ENCODE data around the gene AASDHPPT. TPM values are rescaled to one million over a fixed set of nuclear protein-coding genes. Genes with fewer than 3 reads are reported as not detected.

Gene AASDHPPT
- total and polyA plus RNA-seq, 9 of the 15 experiments (the other 6 are each of a cell fraction or from before 2014, with no cell fraction given) = 48.7 to 115 (median 69.0) TPM

DNA sequence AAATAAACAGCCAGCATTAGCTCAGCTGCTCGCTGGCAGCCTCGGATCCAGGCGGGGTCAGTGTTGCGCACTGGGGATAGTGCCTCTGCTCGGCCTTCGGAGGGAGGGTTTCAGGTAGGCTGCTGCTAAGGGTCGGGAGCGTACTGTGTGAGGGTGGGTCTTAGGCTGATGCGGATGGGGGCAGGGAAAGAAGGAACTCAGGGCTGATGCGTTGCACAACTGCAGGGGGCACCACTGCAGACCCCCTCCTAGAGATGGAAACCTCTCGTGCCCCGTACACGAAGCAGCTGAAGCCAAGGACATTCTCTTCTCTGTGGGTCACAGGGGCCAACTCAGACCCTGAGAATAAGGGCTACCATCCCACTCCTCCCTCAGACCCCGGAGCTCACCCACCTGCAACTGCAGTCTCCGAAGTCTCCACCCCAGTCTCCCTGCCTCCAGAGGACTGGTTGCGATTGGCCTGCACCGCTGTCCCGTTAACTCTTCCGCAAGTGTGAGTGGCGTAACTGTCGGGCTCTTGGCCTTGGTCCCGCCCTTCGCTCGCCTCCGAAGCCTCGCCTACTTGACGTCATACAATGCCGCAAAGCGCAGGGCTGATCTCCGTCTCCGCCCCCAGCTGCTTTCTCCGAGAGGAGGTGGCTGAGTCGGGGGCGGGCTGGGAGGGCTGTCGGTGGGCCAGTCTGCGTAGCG lies 398 bp upstream of the AASDHPPT start, which contains the start of gene KBTBD3:
Gene KBTBD3, minus strand, starts transcription at position 429 of the 690 bp plus-strand sequence. CDS start 18,250 bp downstream, outside the sequence.
- Histone ChIP-seq H3K4me2 (ENCODE audit: insufficient read depth, low read length) (peak within 1 kb of the TSS; percentile 93), H3K79me2 (ENCODE audit: control insufficient read depth, insufficient read depth, low read length) (peaks cover 48% of the 10 kb centered on the region), H3K9me3 (replicated peaks; ENCODE audit: control insufficient read depth, insufficient read depth, low read depth, low read length) (no peaks in the 10 kb centered on the region), H3K4me1 (replicated peaks in 1 of 2; ENCODE audit: control insufficient read depth in 2 of 2, insufficient read depth in 2 of 2, low read length in 2 of 2) (peaks cover 0 to 9% of the 10 kb centered on the region in 2 experiments; a peak in 2 of 5 replicates), H3K4me3 (peak within 1 kb of the TSS; percentile 92), H3K36me3 (ENCODE audit: control insufficient read depth, insufficient read depth, low read length) (peaks cover 26% of the 10 kb centered on the region), H3K9me1 (ENCODE audit: control insufficient read depth, insufficient read depth, low read length) (no peaks in the 10 kb centered on the region), H3K27me3 (ENCODE audit: control insufficient read depth in 2 of 2, insufficient read depth in 2 of 2, low read length in 2 of 2) (no peaks in the 10 kb centered on the region), H4K20me1 (replicated peaks; ENCODE audit: control insufficient read depth, insufficient read depth, low read length) (no peaks in the 10 kb centered on the region), H3K9ac (ENCODE audit: insufficient read depth in 1 of 2, low read depth in 2 of 2, low read length in 2 of 2) (peak within 1 kb of the TSS; percentile 96 to 100), H3K27ac (ENCODE audit: extremely low read depth, low read depth, low read length) (peak within 1 kb of the TSS; percentile 98), H2AFZ (ENCODE audit: low read depth, low read length) (peak within 1 kb of the TSS; percentile 98)
- TSS peak; percentile 65 for BruUV-seq (replicated peaks)
- in situ Hi-C loops (cut with MboI) = no loop called here
- WGBS (ENCODE audit: insufficient coverage, low coverage, missing lambda C conversion rate) = under 1% methylated on average over 32 of the region's 37 CpGs
- DNase-seq (ENCODE audit: extremely low read depth in 1 of 4, low spot score in 3 of 4) = peak; percentile 89 to 99 (median 90)
- intact Hi-C loops (cut with micrococcal nuclease) = loop anchor here (1.0 to 2.0 kb wide), 3 partner anchors 54 to 1486 kb away; partner anchors contain the start of gene MSANTD4
- POLR2A ChIA-PET = interaction anchor here (0.5 to 0.8 kb wide), 3 partner anchors 8 to 1787 kb away, joined by 3 to 5 read pairs (median 3); no protein-coding TSS in a partner anchor
- peak; percentile 95 for ATAC-seq
- CTCF ChIA-PET (ENCODE audit: low intra/inter-chr PET ratio) = no interaction called here
- peak; percentile 98 for FAIRE-seq
- TF ChIP-seq POLR3A (IDR thresholded peaks at IDR 0.05; ENCODE audit: borderline replicate concordance, extremely low read depth, insufficient read depth, insufficient read length) = no peak
- TF ChIP-seq JUND (IDR thresholded peaks at IDR 0.05; ENCODE audit: borderline replicate concordance, low read depth, low read length) = peak; percentile 69
- peak; percentile 16; the same call in 2 of the 3 replicates for TF ChIP-seq JUND (tag; IDR thresholded peaks at IDR 0.05; ENCODE audit: borderline replicate concordance, low read depth, low read length)
- TF ChIP-seq SLC30A9 (CRISPR knock-in tag; IDR thresholded peaks at IDR 0.05) = no peak
- peak; percentile 44; the same call in 1 of the 2 replicates for TF ChIP-seq SOX6 (IDR thresholded peaks at IDR 0.05)
- TF ChIP-seq, protein P1, sequence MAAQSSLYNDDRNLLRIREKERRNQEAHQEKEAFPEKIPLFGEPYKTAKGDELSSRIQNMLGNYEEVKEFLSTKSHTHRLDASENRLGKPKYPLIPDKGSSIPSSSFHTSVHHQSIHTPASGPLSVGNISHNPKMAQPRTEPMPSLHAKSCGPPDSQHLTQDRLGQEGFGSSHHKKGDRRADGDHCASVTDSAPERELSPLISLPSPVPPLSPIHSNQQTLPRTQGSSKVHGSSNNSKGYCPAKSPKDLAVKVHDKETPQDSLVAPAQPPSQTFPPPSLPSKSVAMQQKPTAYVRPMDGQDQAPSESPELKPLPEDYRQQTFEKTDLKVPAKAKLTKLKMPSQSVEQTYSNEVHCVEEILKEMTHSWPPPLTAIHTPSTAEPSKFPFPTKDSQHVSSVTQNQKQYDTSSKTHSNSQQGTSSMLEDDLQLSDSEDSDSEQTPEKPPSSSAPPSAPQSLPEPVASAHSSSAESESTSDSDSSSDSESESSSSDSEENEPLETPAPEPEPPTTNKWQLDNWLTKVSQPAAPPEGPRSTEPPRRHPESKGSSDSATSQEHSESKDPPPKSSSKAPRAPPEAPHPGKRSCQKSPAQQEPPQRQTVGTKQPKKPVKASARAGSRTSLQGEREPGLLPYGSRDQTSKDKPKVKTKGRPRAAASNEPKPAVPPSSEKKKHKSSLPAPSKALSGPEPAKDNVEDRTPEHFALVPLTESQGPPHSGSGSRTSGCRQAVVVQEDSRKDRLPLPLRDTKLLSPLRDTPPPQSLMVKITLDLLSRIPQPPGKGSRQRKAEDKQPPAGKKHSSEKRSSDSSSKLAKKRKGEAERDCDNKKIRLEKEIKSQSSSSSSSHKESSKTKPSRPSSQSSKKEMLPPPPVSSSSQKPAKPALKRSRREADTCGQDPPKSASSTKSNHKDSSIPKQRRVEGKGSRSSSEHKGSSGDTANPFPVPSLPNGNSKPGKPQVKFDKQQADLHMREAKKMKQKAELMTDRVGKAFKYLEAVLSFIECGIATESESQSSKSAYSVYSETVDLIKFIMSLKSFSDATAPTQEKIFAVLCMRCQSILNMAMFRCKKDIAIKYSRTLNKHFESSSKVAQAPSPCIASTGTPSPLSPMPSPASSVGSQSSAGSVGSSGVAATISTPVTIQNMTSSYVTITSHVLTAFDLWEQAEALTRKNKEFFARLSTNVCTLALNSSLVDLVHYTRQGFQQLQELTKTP (IDR thresholded peaks at IDR 0.05; ENCODE audit: low read depth in 1 of 2, partially characterized antibody in 2 of 2) = peak in 1 of 2 experiments; percentile 51
- TF ChIP-seq SAP30 (IDR thresholded peaks at IDR 0.05; ENCODE audit: borderline replicate concordance, insufficient read depth, low read depth, low read length, poor library complexity, severe bottlenecking) = peak; percentile 53
- TF ChIP-seq FOXJ3 (CRISPR knock-in tag; IDR thresholded peaks at IDR 0.05) = no peak
- TF ChIP-seq FIP1L1 (IDR thresholded peaks at IDR 0.05; ENCODE audit: low read depth, low read length, poor library complexity, severe bottlenecking) = no peak
- peak; percentile 51; the same call in 1 of the 2 replicates for TF ChIP-seq CHD2 (IDR thresholded peaks at IDR 0.05; ENCODE audit: low read depth, low read length)
- TF ChIP-seq, protein P2, sequence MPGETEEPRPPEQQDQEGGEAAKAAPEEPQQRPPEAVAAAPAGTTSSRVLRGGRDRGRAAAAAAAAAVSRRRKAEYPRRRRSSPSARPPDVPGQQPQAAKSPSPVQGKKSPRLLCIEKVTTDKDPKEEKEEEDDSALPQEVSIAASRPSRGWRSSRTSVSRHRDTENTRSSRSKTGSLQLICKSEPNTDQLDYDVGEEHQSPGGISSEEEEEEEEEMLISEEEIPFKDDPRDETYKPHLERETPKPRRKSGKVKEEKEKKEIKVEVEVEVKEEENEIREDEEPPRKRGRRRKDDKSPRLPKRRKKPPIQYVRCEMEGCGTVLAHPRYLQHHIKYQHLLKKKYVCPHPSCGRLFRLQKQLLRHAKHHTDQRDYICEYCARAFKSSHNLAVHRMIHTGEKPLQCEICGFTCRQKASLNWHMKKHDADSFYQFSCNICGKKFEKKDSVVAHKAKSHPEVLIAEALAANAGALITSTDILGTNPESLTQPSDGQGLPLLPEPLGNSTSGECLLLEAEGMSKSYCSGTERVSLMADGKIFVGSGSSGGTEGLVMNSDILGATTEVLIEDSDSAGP (CRISPR knock-in tag; IDR thresholded peaks at IDR 0.05) = 0 out of 2 replicates have a peak, but pooled peaks have one; percentile 68
- peak; percentile 64; the same call in 1 of the 2 replicates for TF ChIP-seq TARDBP (IDR thresholded peaks at IDR 0.05)
- 0 out of 4 replicates have a peak, but pooled peaks of 1 of the 2 experiments have one; percentile 75 for TF ChIP-seq FOXA3 (CRISPR knock-in tag; conservative IDR thresholded peaks at IDR 0.05 in 1 of 2, IDR thresholded peaks at IDR 0.05 in 1 of 2)
- TF ChIP-seq DPF2 (IDR thresholded peaks at IDR 0.05) = peak; percentile 69
- TF ChIP-seq GATA2 (CRISPR knock-in tag; IDR thresholded peaks at IDR 0.05) = no peak

Data from K562 (cell line).